ENCODE results near the gene HEXD. TPM values are rescaled to one million over a fixed set of nuclear protein-coding genes. Genes with fewer than 3 reads are reported as not detected.
"Not testable (repeated sequence)": the region's sequence is repeated elsewhere in the genome, so short reads cannot be mapped to it uniquely, and the experiment has no call there.

Gene HEXD
- total RNA-seq, 2 experiments from 2014 or later, result 21.7 to 26.0 TPM

DNA sequence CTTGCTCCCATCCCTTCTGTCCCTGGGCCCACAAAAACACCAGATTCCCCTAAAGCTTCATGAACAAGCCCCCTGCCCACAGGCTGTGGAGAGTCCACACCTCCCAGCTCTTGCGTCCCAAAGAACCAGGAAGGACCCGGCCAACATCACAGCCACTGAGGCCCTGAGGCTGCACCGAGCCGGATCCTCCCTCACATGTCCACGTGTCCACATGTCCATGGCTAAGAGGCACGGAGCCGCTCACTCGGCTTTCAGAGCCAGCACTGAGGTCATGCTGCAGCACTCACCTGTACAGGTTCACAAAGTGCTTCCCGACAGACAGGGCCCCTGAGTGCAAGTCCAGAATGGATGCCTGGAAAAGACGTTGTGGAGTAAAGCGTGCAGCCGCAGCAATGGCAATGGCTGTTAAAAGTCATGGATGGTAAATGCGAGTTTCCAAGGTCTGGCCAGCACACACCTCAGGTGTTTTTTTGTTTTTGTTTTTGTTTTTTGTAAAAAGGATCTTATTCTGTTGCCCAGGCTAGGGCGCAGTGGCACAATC is 11.9 kb upstream of the HEXD start:
- ChIA-PET POLR2A (no interaction called here), CTCF (no interaction called here)
- H3K9me3 Mint-ChIP-seq, result no peaks in the 10 kb centered on the region
- no peak for DNase-seq
- H3K36me3 Mint-ChIP-seq, result peaks cover 18% of the 10 kb centered on the region
- peaks cover 10% of the 10 kb centered on the region for H3K4me1 Mint-ChIP-seq (ENCODE audit: low read depth)
- no peak overlapping the region for H3K27ac Mint-ChIP-seq
- no peak overlapping the region for H3K4me3 Mint-ChIP-seq
- no peaks in the 10 kb centered on the region for H3K27me3 Mint-ChIP-seq
- intact Hi-C loops (cut with micrococcal nuclease), result no loop called here

- Mint-ChIP-seq H3K27me3 (no peaks in the 10 kb centered on the region), H3K4me3 (no peak overlapping the region), H3K27ac (no peak overlapping the region), H3K4me1 (ENCODE audit: low read depth) (peaks cover 5% of the 10 kb centered on the region), H3K36me3 (peaks cover 16% of the 10 kb centered on the region), H3K9me3 (no peaks in the 10 kb centered on the region)
- ChIA-PET POLR2A (no interaction called here), CTCF (interaction anchor here (1.0 kb wide), 1 partner anchor 56 kb away, joined by 3 read pairs; no protein-coding TSS in a partner anchor)
- DNase-seq, result no peak
- intact Hi-C loops (cut with micrococcal nuclease), result no loop called here
Measured at GRCh38 chr17:82407255-82407654, 10.9 kb upstream of the HEXD start.

DNA sequence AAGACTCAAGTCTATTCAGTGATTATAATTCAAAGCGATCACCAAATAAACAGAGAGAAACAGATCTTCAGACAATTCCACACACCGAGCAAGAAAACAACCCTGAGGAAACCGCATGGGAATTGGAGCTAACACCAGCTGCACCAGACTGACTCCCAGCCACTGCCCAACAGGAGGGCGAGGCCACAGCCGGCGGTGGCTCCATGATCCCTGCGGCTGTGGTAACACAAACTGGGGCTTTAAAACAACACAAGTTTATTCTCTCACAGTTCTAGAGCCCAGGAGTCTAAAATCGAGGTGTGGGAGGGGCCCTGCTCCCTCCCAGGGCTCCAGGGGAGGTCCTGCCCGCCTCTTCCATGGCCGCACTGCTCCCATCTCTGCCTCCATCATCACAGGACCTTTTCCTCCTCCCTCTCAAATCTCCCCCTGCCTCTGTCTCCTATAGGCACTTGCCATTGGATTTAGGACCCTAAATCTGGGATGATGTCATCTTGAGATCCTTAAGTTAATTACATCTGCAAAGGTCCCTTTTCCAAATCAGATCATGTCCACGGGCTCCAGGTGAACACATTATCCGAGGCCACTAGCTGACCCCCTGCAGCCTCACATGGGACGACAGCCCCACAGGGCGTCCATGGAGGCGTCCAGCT is 9.7 kb upstream of the HEXD start:
- Mint-ChIP-seq H3K36me3 (peaks cover 8% of the 10 kb centered on the region), H3K4me3 (no peak overlapping the region), H3K27me3 (no peaks in the 10 kb centered on the region), H3K4me1 (ENCODE audit: low read depth) (peaks cover 5% of the 10 kb centered on the region), H3K27ac (no peak overlapping the region), H3K9me3 (no peaks in the 10 kb centered on the region)
- DNase-seq, result no peak
- CTCF ChIA-PET, result no interaction called here
- POLR2A ChIA-PET, result no interaction called here
- intact Hi-C loops (cut with micrococcal nuclease), result no loop called here

DNA sequence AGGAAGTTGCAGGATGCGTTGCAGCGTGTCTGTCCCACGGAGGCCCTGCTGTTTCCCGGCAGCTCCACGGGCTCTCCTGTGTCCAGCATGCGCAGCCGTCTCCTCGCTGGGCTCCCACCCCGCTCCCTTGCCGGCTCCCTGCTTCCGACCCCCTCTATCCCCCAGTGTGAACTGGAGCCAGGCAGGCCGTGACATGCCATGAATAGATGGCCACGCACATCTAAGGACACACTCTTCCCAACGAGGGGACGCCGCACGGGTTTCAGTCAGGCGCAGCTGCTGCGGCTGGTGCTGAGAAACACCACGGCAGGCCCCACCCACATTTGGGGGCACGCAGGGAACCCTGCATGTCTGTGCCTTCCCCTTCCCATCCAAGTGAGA is 9.2 kb upstream of the HEXD start:
- Mint-ChIP-seq H3K9me3 (no peaks in the 10 kb centered on the region), H3K27ac (no peak overlapping the region), H3K4me3 (no peak overlapping the region), H3K4me1 (ENCODE audit: low read depth) (peaks cover 5% of the 10 kb centered on the region), H3K27me3 (no peaks in the 10 kb centered on the region), H3K36me3 (peaks cover 4% of the 10 kb centered on the region)
- DNase-seq, result no peak
- ChIA-PET POLR2A (no interaction called here), CTCF (interaction anchor here (1.0 kb wide), 1 partner anchor 56 kb away, joined by 4 read pairs; no protein-coding TSS in a partner anchor)
- intact Hi-C loops (cut with micrococcal nuclease), result no loop called here

DNA sequence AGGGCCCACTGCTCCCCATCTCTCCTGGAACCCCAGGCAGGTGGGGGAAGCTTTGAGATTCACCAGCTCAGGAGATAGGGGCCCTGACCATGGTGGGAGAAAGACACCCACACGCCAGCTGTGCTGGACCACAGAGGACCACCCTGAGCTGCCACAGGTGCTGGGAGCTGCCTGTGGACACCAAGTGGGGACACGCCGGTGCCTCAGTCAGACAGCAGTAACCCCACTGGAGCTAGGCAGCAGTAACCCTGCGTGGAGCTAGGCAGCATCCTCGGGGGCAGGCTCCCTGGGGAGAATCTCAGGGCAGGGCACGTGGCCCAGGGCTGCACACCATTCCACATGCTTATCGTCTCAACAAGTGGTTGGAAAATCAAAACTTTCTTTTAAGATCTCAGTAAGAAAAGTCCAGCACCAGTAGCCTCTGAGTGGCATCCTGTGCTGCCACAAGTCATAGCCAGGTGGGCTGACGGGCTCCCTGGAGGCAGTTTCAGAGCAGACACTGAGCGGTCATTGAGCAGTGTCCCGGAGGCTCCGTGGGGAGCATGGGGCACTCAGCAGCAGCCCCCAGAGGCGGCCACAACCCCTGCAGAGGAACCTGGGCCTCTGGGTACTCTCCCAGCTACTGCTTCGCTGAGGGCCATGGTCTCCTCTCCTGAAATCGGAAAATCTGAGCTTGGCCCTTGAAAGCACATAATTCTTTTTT is 8.0 kb upstream of the HEXD start:
- DNase-seq, result no peak
- Mint-ChIP-seq H3K9me3 (no peaks in the 10 kb centered on the region), H3K27ac (no peak overlapping the region), H3K36me3 (peaks cover 6% of the 10 kb centered on the region), H3K4me3 (no peak overlapping the region), H3K4me1 (ENCODE audit: low read depth) (peaks cover 14% of the 10 kb centered on the region), H3K27me3 (no peaks in the 10 kb centered on the region)
- intact Hi-C loops (cut with micrococcal nuclease), result loop anchor here (10.0 kb wide), 1 partner anchor 375 kb away; the partner anchor contains the start of genes DCXR and RAC3
- ChIA-PET CTCF (interaction anchor here (0.6 to 1.5 kb wide), 4 partner anchors 14 to 365 kb away, joined by 3 to 6 read pairs (median 4); no protein-coding TSS in a partner anchor), POLR2A (no interaction called here)

DNA sequence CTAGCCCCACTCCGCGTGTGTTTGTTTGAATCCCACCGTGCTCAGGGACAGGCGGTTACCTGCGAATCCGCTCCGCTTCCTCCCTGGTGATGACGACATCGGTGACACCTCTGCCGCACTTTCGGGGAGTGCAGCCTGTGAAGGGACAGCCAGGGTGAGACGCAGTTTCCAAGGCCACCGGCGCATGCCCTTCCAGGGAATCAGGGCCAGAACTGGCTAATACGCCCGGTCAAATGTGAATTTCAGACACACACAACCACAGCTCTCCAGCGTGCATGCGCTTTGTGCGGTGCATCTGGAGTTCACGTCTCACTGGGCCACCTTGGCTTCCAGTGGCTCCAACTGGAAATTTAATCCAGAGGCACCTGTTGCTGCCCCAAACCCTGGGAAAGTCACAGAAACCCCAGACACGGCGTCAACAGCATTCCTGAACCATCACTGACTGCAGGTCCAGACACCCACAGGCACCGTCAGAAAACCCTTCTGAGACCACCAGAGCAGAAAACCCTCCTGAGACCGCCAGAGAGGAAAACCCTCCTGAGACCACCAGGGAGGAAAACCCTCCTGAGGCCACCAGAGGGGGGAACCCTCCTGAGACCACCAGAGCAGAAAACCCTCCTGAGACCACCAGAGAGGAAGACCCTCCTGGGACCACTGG is 6.6 kb upstream of the HEXD start:
- H3K4me3 Mint-ChIP-seq, result no peak overlapping the region
- intact Hi-C loops (cut with micrococcal nuclease), result loop anchor here (10.0 kb wide), 1 partner anchor 377 kb away; the partner anchor contains the start of genes DCXR and RAC3
- peaks cover 5% of the 10 kb centered on the region for H3K36me3 Mint-ChIP-seq
- H3K4me1 Mint-ChIP-seq (ENCODE audit: low read depth), result peaks cover 18% of the 10 kb centered on the region
- DNase-seq, result no peak
- no peaks in the 10 kb centered on the region for H3K27me3 Mint-ChIP-seq
- H3K9me3 Mint-ChIP-seq, result no peaks in the 10 kb centered on the region
- POLR2A ChIA-PET, result no interaction called here
- CTCF ChIA-PET, result interaction anchor here (1.1 to 1.5 kb wide), 2 partner anchors 13 to 60 kb away, joined by 3 to 6 read pairs; no protein-coding TSS in a partner anchor
- no peak overlapping the region for H3K27ac Mint-ChIP-seq

DNA sequence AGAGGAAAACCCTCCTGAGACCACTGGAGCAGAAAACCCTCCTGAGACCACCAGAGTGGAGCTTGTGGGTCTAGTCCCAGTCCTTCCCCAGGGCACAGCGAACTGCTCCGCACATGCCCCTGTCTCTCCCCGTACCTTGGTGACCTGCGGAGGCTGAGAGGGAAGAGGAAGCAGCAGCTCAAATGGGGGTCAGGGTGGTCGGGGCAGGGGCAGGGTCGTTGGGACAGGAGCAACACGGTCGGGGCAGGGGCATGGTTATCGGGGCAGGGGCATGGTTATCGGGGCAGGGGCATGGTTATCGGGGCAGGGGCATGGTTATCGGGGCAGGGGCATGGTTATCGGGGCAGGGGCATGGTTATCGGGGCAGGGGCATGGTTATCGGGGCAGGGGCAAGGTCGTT is 6.1 kb upstream of the HEXD start:
- H3K4me3 Mint-ChIP-seq, POLR2A ChIA-PET: not testable (repeated sequence)
- intact Hi-C loops (cut with micrococcal nuclease), result loop anchor here (10.0 kb wide), 1 partner anchor 377 kb away; the partner anchor contains the start of genes DCXR and RAC3

DNA sequence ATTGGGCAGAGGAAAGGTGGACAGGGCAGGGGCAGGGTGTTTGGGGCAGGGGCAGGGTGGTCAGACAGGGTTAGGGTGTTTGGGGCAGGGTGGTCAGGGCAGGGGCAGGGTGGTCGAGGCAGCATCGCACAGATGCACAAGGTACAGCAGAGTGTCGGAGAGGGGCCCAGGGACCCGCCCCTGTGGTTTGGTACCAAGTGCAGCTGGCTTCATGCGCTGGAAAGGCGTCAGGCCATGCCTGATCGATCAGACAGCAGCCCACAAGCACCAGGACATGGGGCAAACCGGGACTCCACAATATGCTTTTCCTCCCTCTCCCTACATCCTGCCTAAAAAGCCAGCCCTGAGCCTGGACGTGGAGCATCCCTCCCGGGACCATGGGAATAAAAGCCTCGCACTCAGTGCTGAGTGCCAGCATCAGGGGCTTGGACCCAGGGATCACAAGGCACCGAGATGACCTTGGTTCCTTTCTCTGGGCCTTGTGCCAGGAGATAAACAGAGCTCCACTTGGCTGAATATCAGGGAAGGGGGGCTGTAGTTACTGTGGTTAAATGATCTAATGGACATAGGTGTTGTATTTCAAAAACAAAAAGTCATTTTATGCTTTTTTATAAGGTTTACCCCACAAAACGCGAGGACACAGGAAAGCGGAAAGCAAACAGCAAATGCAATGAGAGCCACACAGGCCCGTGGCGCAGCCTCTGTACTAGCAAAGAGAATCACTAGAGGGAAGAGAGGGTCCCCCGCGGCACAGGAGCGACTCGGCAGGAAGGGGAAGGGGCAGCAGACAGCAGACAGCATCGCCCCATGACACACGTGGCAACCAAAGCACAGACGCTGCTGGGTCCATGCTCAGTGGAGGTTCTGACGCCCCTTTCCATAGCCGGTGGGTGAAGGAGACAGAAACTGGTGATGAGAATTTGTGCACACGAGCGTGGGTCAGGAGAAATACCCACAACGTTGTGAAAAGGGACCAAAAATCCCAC is 5.3 kb upstream of the HEXD start:
- Mint-ChIP-seq H3K4me3 (no peak overlapping the region), H3K27me3 (no peaks in the 10 kb centered on the region), H3K9me3 (no peaks in the 10 kb centered on the region), H3K4me1 (ENCODE audit: low read depth) (peaks cover 17% of the 10 kb centered on the region), H3K36me3 (peaks cover 5% of the 10 kb centered on the region), H3K27ac (no peak overlapping the region)
- intact Hi-C loops (cut with micrococcal nuclease), result loop anchor here (10.0 kb wide), 1 partner anchor 378 kb away; the partner anchor contains the start of genes DCXR and RAC3
- ChIA-PET CTCF (interaction anchor here (0.8 to 1.2 kb wide), 4 partner anchors 49 to 382 kb away, joined by 3 to 5 read pairs (median 3); partner anchors contain the start of gene RAC3), POLR2A (interaction anchor here (0.9 kb wide), 1 partner anchor 121 kb away, joined by 3 read pairs; no protein-coding TSS in a partner anchor)
- no peak for DNase-seq

More for the DNA sequence above, 6.1 kb upstream of the HEXD start:
- H3K9me3 Mint-ChIP-seq, CTCF ChIA-PET, H3K27me3 Mint-ChIP-seq, DNase-seq, H3K27ac Mint-ChIP-seq, H3K36me3 Mint-ChIP-seq: not testable (repeated sequence)
- H3K4me1 Mint-ChIP-seq (ENCODE audit: low read depth), result peaks cover 18% of the 10 kb centered on the region

DNA sequence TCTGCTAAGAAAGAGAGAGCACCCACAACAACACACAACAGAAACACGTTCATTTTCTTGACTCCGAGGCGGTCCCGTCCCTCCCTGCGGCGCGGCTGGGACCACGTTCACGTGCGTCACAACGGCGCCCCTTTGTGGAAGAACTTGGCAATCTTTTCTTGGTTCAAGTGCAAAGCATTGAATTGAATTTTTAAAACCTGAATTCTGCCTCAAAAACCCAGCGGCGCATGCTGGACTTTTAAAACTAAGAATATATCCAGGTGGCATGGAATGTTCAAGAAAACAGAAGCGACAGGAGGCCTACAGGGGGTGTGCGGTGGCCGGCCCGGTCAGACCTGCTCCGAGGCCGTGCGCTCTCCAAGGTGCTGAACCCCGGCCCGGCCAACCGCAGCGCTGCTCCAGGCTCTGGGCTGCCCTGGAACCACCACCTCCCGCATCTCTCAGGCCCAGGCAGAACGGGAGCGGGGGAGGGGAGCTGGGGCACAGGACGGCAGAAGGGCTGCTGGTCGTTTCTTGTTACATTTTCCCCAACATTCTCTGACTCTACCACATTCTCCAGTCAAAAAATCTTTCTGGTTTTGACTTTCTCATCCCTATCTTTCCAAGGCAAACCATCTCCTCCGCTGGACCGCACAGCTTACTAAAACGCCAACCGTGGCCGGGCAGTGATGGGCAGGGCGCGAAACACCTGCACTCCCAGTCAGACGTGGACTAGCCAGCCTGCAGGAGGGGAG is 3.4 kb upstream of the HEXD start:
- H3K36me3 Mint-ChIP-seq, result peaks cover 2% of the 10 kb centered on the region
- no peaks in the 10 kb centered on the region for H3K27me3 Mint-ChIP-seq
- H3K4me3 Mint-ChIP-seq, result no peak overlapping the region
- H3K27ac Mint-ChIP-seq, result no peak overlapping the region
- intact Hi-C loops (cut with micrococcal nuclease), result loop anchor here (1.0 to 10.0 kb wide), 2 partner anchors 63 to 380 kb away; partner anchors contain the start of genes DCXR and RAC3
- no peaks in the 10 kb centered on the region for H3K9me3 Mint-ChIP-seq
- CTCF ChIA-PET, result interaction anchor here (0.8 to 1.9 kb wide), 10 partner anchors 10 to 384 kb away, joined by 3 to 6 read pairs (median 4); partner anchors contain the start of gene RAC3
- peak; percentile 83 for DNase-seq
- POLR2A ChIA-PET, result interaction anchor here (0.8 kb wide), 1 partner anchor 173 kb away, joined by 3 read pairs; no protein-coding TSS in a partner anchor
- peaks cover 23% of the 10 kb centered on the region for H3K4me1 Mint-ChIP-seq (ENCODE audit: low read depth)

GRCh38 chr17:82415336-82415735 is 2.8 kb upstream of the HEXD start:
- peaks cover 9% of the 10 kb centered on the region for H3K36me3 Mint-ChIP-seq
- intact Hi-C loops (cut with micrococcal nuclease), result loop anchor here (10.0 kb wide), 1 partner anchor 381 kb away; the partner anchor contains the start of genes DCXR and RAC3

More at GRCh38 chr17:82415336-82415735, 2.8 kb upstream of the HEXD start:
- Mint-ChIP-seq H3K9me3 (no peaks in the 10 kb centered on the region), H3K4me1 (ENCODE audit: low read depth) (peaks cover 29% of the 10 kb centered on the region), H3K27me3 (no peaks in the 10 kb centered on the region), H3K27ac (no peak overlapping the region), H3K4me3 (no peak overlapping the region)
- POLR2A ChIA-PET, result interaction anchor here (0.8 kb wide), 1 partner anchor 173 kb away, joined by 3 read pairs; no protein-coding TSS in a partner anchor
- CTCF ChIA-PET, result interaction anchor here (1.1 to 1.9 kb wide), 5 partner anchors 10 to 209 kb away, joined by 4 to 6 read pairs (median 5); no protein-coding TSS in a partner anchor
- DNase-seq, result no peak

Data from activated CD4-positive, alpha-beta memory T cell treated with anti-CD3 and anti-CD28 coated beads for 36 hours (primary cell).